ENCODE measurements around the gene TET2. TPM values are rescaled to one million over a fixed set of nuclear protein-coding genes. Genes with fewer than 3 reads are reported as not detected.

Gene TET2
- total RNA-seq, 4 donors from 2014 or later, result 22.0 to 31.5 (median 28.0) TPM

GRCh38 chr4:105193536-105193935 lies 46.9 kb downstream of the TET2 start:
- intact Hi-C loops (cut with DNase I), result no loop called here
- Histone ChIP-seq H3K4me1 (peaks cover 43 to 66% (median 53%) of the 10 kb centered on the region in 4 donors), H3K4me3 (no peak overlapping the region), H3K27ac (replicated peaks in 1 of 4) (no peak overlapping the region), H3K9me3 (no peaks in the 10 kb centered on the region), H3K27me3 (no peaks in the 10 kb centered on the region), H3K36me3 (no peaks in the 10 kb centered on the region)
- TF ChIP-seq POLR2A (IDR thresholded peaks at IDR 0.05; ENCODE audit: low read depth) (no peak), EP300 (IDR thresholded peaks at IDR 0.05) (no peak), POLR2AphosphoS5 (IDR thresholded peaks at IDR 0.05) (no peak), CTCF (IDR thresholded peaks at IDR 0.05) (no peak)
- DNase-seq (ENCODE audit: extremely low spot score), result no peak
- 88% methylated on average over 3 of the region's 3 CpGs for WGBS

DNA sequence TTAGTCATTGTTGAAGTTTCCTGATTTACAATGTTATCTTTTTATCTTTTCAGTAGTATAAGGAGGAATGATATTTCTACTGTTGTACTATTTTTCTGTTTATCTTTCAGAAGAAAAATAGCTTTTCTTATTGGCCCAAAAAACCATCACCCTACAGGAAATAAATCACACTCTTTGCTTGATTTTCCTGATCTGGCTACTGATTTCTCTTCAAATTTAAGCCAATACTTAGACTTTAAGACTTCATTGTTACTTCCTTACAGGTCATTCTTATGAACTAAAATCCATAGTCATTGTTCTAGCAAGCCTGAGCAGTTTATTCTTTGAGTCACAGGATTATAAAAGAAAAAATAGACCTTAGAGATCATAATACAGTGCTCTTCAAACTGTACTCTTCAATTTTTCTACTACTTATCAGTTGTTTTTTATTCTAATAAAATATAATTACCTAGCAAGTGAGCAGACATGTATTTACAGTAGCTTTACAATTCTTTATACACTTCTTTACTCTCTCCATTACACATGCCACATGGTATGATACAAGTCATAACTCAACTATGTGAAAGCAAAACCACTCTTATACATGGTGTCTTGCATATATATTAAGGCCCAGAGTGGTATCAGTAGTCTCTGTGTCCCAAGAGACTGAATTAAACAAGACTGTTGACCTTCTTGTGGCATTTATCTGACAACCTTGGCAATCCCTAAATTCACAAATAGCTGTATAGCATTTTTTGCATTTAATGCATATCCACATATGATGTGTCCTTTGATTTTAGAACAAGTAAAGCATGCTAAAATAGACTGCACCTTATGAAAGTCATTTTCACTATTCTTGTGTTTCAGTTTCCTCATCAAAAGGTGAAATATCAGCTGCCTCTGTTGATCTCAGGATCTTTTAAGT lies 47.9 kb downstream of the TET2 start:
- peaks cover 43 to 66% (median 55%) of the 10 kb centered on the region in 4 donors for H3K4me1 ChIP-seq
- no peak overlapping the region for H3K4me3 ChIP-seq
- intact Hi-C loops (cut with DNase I), result no loop called here
- H3K9me3 ChIP-seq, result no peaks in the 10 kb centered on the region
- no peaks in the 10 kb centered on the region for H3K27me3 ChIP-seq
- no peak overlapping the region for H3K27ac ChIP-seq (replicated peaks in 1 of 4)
- H3K36me3 ChIP-seq, result no peaks in the 10 kb centered on the region
- no peak for TF ChIP-seq POLR2AphosphoS5 (IDR thresholded peaks at IDR 0.05)
- DNase-seq (ENCODE audit: extremely low spot score), result no peak

- Histone ChIP-seq H3K27ac (replicated peaks in 1 of 4) (no peak overlapping the region), H3K4me1 (peaks cover 26 to 47% (median 36%) of the 10 kb centered on the region in 4 donors), H3K27me3 (no peaks in the 10 kb centered on the region), H3K36me3 (no peaks in the 10 kb centered on the region), H3K4me3 (no peak overlapping the region), H3K9me3 (no peaks in the 10 kb centered on the region)
- DNase-seq (ENCODE audit: extremely low spot score), result no peak
- intact Hi-C loops (cut with DNase I), result no loop called here
- 56% methylated on average over 5 of the region's 5 CpGs for WGBS
- no peak for TF ChIP-seq EP300 (IDR thresholded peaks at IDR 0.05)
- TF ChIP-seq POLR2AphosphoS5 (IDR thresholded peaks at IDR 0.05), result no peak
- peak in 1 of 3 experiments; percentile 11 for TF ChIP-seq CTCF (IDR thresholded peaks at IDR 0.05)
Measured at GRCh38 chr4:105196523-105197145, 50.0 kb downstream of the TET2 start.

DNA sequence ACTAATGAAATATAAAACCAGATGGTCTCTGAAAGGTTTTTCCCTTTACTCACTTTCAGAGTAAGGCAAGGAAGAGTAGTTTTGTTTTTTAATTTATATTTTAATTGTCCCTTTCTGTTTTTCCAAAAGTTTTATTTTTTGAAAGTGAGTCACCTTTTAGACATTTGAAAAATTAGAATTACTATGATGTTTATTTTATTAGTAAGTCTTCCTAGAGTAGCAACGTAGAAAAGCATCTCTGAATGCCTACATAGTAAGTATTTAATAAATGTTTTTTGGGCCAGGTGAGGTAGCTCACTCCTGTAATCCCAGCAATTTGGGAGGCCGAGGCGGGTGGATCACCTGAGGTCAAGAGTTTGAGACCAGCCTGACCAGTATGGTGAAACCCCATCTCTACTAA lies 51.1 kb downstream of the TET2 start:
- TF ChIP-seq POLR2A (IDR thresholded peaks at IDR 0.05; ENCODE audit: low read depth), result no peak
- TF ChIP-seq EP300 (IDR thresholded peaks at IDR 0.05), result no peak
- no peak for TF ChIP-seq CTCF (IDR thresholded peaks at IDR 0.05)
- no peak for TF ChIP-seq POLR2AphosphoS5 (IDR thresholded peaks at IDR 0.05)
- no peak overlapping the region for H3K4me3 ChIP-seq
- H3K9me3 ChIP-seq, result no peaks in the 10 kb centered on the region
- no peaks in the 10 kb centered on the region for H3K36me3 ChIP-seq
- H3K27me3 ChIP-seq, result no peaks in the 10 kb centered on the region
- intact Hi-C loops (cut with DNase I), result no loop called here
- WGBS, result 72% methylated on average over 3 of the region's 3 CpGs
- DNase-seq (ENCODE audit: extremely low spot score), result no peak
- no peak overlapping the region for H3K27ac ChIP-seq (replicated peaks in 1 of 4)
- H3K4me1 ChIP-seq, result peaks cover 15 to 36% (median 25%) of the 10 kb centered on the region in 4 donors

DNA sequence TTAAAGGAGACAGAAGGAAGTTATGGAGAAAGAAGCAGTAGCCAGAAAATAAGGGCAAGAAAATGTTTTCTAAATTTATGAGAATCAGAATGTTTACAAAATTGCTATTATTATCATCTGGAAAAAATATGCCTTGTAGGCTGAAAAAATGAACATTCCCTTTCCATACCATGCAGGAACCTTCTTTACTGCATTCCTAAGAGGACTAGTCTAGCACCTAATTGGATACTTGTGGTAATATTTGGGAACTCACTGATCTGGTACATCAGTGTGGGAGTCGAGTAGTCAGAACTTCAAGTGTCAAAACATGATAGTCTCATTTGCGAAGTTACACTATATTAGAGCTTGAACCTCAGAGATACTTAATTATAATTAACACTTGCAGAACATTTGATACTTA lies 51.9 kb downstream of the TET2 start:
- no peak overlapping the region for H3K4me3 ChIP-seq
- H3K36me3 ChIP-seq, result no peaks in the 10 kb centered on the region
- H3K27ac ChIP-seq (replicated peaks in 1 of 4), result no peak overlapping the region
- intact Hi-C loops (cut with DNase I), result no loop called here
- no peaks in the 10 kb centered on the region for H3K9me3 ChIP-seq
- 93% methylated on average over 2 of the region's 2 CpGs for WGBS
- peaks cover 10 to 31% (median 21%) of the 10 kb centered on the region in 4 donors for H3K4me1 ChIP-seq
- no peaks in the 10 kb centered on the region for H3K27me3 ChIP-seq
- TF ChIP-seq EP300 (IDR thresholded peaks at IDR 0.05), result no peak
- TF ChIP-seq CTCF (IDR thresholded peaks at IDR 0.05), result no peak
- no peak for TF ChIP-seq POLR2A (IDR thresholded peaks at IDR 0.05; ENCODE audit: low read depth)
- no peak for TF ChIP-seq POLR2AphosphoS5 (IDR thresholded peaks at IDR 0.05)
- no peak for DNase-seq (ENCODE audit: extremely low spot score)
